GM18526 (cell line): ENCODE data around the gene PAK4.

Experiments
- POLR2A ChIP-seq: IDR thresholded peaks from 3 replicates; pipeline ENCODE4 v1.6.1; 2011; ENCODE audit not compliant: insufficient read length; ENCODE audit errors: extremely low read depth

Gene PAK4

GRCh38 chr19:39150807-39151600 lies 25.4 kb downstream of the PAK4 start:
- TF ChIP-seq POLR2A, result no peak

- TF ChIP-seq POLR2A, result no peak
These were observed 26.5 kb downstream of the PAK4 start for GRCh38 chr19:39152066-39152465.

- TF ChIP-seq POLR2A, result no peak
These were observed 28.6 kb downstream of the PAK4 start for GRCh38 chr19:39154100-39154628.

- TF ChIP-seq POLR2A, result no peak
These were observed 29.1 kb downstream of the PAK4 start for GRCh38 chr19:39154629-39155100.

- TF ChIP-seq POLR2A, result no peak
These were observed 29.6 kb downstream of the PAK4 start for GRCh38 chr19:39155114-39155700.

- no peak for TF ChIP-seq POLR2A
These were observed 30.2 kb downstream of the PAK4 start for GRCh38 chr19:39155741-39156140.

- no peak for TF ChIP-seq POLR2A
These were observed 31.0 kb downstream of the PAK4 start for GRCh38 chr19:39156326-39157230.

- TF ChIP-seq POLR2A, result no peak
These were observed 31.9 kb downstream of the PAK4 start for GRCh38 chr19:39157275-39157996.

GRCh38 chr19:39157997-39158389 lies 32.4 kb downstream of the PAK4 start:
- TF ChIP-seq POLR2A, result no peak

GRCh38 chr19:39158646-39159260 lies 33.2 kb downstream of the PAK4 start:
- TF ChIP-seq POLR2A, result no peak

GRCh38 chr19:39160523-39160861 lies 34.9 kb downstream of the PAK4 start:
- TF ChIP-seq POLR2A, result no peak

GRCh38 chr19:39160889-39161672 lies 35.5 kb downstream of the PAK4 start:
- TF ChIP-seq POLR2A, result no peak

- no peak for TF ChIP-seq POLR2A
These were observed 37.0 kb downstream of the PAK4 start for GRCh38 chr19:39162441-39163043.
